ENCODE data around the gene CIZ1.

DNA sequence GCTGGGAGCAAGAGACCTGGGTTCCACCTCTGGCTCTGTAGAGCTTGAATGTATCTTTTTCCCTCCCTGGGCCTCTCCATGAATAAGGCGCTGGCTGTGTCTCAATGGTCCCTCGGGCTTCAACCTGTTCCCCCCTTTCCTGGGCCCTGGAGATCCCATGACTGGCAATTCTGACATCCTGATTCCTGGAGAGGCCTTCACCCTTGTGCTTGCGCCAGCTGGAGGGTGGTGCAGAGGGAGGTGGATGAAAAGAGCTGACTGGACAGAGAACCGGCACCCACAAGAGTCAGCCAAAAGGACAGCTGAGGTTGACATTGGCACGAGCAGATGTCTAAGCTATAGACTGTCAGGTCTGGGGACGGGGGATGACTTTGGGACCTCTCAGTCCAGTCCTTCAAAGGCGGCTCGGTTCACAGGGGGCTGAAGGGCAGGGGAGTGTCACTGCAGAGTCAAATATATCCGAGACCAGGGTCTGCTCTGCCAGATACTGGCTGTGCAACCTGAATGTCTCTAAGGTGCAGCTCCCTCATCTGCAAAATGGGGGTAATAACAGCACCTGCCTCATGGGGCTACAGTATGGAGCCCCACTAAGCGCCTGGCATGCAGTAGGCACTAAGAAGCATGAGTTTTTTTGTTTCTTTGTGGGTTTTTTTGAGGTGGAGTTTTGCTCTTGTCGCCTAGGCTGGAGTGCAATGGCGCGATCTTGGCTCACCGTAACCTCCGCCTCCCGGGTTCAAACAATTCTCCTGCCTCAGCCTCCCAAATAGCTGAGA lies 25.6 kb upstream of the CIZ1 start:
- TF ChIP-seq, protein P1, sequence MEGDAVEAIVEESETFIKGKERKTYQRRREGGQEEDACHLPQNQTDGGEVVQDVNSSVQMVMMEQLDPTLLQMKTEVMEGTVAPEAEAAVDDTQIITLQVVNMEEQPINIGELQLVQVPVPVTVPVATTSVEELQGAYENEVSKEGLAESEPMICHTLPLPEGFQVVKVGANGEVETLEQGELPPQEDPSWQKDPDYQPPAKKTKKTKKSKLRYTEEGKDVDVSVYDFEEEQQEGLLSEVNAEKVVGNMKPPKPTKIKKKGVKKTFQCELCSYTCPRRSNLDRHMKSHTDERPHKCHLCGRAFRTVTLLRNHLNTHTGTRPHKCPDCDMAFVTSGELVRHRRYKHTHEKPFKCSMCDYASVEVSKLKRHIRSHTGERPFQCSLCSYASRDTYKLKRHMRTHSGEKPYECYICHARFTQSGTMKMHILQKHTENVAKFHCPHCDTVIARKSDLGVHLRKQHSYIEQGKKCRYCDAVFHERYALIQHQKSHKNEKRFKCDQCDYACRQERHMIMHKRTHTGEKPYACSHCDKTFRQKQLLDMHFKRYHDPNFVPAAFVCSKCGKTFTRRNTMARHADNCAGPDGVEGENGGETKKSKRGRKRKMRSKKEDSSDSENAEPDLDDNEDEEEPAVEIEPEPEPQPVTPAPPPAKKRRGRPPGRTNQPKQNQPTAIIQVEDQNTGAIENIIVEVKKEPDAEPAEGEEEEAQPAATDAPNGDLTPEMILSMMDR (IDR thresholded peaks at IDR 0.05; ENCODE audit: low read depth, low read length, poor library complexity, severe bottlenecking): no peak
- no peak for TF ChIP-seq EZH2phosphoT487 (IDR thresholded peaks at IDR 0.05; ENCODE audit: borderline replicate concordance, low read length)

Measured in DOHH2 (cell line).